GM19324 (cell line): ENCODE measurements around the gene ZSWIM7.

Experiments used
- ATAC-seq: cut with Tn5 transposase; IDR thresholded peaks from one replicate; pipeline ENCODE4 v1.9.1; 2021; ENCODE audit warnings: mild to moderate bottlenecking, moderate library complexity; ENCODE audit not compliant: unreplicated experiment, low FRiP score

ZSWIM7 gene

DNA sequence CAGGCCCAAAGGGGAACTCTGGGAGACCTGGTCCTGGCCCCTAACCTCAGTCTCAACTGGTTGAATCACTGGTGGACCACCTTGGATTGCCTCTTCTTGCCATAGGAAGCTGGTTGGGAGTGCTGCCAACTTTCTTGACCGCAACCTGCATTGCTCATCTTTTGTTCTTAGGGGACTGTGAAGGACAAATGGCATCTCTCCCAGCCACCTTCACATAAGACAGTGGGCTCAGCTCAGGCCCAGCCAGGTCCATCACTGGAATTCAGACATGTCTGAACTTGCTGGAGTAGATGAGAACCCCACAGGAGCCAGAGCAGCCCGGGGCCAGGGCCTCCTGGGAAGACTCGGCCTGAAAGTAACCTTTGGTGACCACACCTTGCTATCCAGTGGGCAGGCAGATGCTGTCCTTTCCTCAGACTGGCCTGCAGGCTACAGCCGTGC is 35.8 kb downstream of the ZSWIM7 start:
- no peak for ATAC-seq

- no peak for ATAC-seq
Observed at GRCh38 chr17:15958484-15958854, 41.0 kb downstream of the ZSWIM7 start.

DNA sequence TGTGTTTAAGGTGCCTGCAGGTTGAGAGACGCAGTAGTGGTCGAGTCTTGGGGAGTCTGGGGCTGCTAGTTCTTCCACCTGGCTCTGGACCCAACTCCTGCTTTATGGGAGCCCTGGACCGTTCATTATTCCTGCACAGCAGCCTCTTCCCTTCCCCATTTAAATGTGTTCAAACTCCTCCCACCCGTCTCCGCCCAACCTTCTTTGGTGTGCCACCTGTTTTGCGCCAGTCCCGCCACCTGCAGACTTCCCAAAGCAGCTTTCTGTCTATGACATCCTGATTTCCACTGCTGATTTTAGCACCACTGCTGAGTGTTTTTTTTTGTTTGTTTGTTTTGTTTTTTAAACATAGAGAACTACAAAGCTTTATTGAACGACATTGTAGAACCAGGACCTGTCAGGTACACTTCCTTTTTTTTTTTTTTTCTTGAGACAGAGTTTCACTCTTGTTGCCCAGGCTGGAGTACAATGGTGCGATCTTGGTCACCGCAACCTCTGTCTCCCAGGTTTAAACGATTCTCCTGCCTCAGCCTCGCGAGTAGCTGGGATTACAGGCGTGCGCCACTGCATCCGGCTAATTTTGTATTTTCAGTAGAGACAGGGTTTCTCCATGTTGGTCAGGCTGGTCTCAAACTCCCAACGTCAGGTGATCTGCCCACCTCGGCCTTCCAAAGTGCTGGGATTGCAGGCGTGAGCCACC is 41.7 kb downstream of the ZSWIM7 start:
- ATAC-seq: no peak

DNA sequence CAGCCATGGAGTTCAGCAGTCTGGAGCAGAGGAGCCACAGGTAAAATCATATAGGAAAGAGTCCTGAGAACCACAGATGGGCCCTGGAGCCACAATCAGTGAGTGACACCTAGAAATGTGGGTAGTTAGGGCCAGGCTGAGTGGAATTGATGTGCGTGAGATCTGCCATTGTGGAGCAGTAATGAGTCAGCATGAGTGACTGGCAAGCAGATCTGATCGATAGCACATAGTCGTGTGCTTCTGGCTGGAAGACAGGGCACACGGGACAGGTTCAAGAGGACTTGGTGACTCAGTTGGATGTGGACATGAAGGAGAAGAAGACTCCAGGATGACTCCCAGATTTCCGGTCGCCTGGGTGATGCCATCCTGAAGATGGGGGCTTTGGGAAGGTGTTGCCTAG is 42.3 kb downstream of the ZSWIM7 start:
- no peak for ATAC-seq

DNA sequence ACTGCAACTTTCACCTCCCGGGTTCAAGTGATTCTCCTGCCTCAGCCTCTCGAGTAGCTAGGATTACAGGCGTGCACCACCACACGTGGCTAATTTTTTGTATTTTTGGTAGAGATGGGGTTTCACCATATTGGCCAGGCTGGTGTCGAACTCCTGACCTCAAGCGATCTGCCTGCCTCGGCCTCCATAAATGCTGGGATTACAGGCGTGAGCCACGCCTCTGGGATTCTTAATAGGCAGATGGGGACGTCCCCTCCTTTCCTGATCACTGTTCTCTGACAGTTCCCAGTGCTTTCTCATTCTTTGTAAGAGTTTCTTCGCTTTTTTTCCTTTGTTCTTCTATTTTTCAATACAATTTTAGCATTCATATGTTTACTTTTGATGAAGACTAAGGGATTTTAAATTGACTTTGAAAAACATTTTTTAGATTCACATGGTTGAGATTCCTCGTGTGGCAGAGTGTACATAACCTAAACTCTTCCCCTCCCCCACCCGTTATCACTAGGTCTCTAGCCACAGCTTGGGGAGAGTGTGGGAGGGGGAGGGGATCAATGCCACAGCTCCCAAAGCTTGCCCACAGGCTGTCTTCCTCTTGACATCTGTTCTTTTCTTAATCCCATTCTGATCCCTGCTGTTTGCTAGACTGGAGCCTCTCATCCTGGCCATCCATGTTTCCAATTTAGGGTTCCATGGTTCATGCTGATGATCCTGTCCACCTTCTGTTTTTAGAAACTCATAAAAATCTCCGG is 43.5 kb downstream of the ZSWIM7 start:
- ATAC-seq: no peak

DNA sequence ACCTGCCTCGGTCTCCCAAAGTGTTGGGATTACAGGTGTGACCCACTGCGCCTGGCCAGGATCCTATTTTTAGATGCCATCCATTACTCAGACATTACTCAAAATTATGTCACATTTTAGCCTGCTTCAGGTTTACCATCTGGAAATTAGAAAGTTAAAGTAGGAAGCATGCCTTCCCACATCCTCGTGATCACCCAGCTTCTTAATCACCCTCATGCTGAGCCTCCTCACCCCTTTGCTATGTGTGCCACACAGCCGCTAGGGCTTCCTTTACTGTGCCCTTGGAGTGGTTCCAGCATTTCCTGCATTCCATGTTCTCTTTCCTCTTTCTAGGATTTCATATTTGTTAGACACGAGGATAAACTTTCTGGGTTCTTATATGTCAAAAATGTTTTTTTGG is 45.3 kb downstream of the ZSWIM7 start:
- ATAC-seq: no peak

DNA sequence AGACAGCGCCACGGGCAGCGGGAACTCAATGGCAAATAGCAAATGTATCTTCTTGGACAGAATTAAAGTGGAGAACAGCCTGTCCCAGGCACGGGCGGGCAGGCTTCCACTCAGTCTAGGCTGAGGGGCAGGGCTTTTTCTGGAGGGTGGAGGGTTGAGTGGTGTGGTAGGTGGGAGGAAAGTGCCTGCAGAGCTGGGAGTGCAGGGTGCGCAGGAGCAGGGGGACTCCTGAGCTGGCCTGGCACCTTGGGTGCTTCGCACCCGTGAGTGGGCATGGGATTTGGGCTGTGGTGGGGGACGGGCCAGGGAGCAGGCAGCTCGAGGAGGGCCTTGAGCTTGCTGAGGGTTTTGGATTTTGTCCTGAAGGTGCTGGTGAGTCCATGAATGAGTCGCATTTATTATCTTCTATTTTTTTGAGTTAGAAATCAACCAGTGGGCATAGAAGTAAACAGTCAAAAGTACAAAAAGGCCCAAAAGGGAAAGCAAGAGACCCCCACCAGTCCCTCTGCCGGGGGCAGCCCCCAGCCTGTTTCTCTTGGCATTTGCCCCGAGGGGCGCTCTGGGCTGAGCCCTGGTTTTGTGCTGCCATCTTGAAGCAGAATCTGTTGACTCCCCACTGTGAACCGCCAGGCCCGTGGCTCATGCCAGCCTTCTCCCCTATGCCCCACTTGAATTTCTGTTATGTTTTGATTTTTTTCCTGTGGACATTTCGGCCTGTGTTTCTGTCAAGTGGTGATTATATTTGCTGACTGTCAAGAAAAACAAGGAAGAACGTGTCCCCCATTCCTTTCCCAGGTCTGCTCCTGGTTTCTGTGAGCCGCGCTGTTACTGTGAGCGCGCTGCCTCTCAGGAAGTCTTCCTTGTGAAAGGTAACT is 46.4 kb downstream of the ZSWIM7 start:
- ATAC-seq: no peak

- no peak for ATAC-seq
Observed at GRCh38 chr17:15952048-15952532, 47.4 kb downstream of the ZSWIM7 start.

GRCh38 chr17:15951368-15952047 is 48.0 kb downstream of the ZSWIM7 start:
- no peak for ATAC-seq

DNA sequence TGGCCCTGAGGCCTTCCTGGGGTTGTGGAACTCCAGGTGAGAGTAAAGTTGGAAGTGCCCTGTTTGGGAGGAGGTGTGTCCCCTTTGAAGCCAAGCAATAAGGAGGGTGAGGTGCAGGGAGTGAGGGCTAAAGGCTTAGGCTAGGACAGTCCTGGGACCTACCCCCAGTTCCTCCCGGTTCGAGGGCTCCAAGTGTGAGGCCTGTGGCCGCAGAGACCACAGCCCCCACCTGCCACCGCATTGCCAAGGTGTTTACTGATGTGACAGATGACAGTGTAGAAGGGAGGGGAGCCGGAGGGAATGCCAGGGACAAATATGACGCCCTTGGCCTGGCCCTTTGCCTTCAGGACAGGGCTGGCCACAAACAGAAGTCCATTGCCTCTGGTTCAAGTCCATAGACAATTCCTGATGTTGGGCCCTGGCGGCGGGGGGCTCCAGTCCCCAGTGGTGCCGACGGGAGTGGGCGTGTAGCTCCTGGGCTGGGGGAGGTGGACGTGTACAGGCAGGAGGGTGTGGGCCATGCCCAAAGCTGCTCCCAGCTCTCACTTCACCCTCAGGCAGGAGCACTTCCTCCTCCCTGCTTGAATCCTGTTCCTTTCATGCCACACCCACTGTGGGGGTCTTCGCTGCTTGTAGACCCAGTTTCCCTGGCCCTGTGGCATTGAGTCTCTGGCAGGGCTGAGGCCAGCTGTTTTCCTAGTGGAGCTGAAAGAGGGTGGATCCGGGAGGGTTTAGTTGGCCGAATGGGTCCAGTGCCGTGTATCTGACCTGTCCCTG is 51.3 kb downstream of the ZSWIM7 start:
- no peak for ATAC-seq

GRCh38 chr17:15947271-15947670 is 52.2 kb downstream of the ZSWIM7 start:
- no peak for ATAC-seq

DNA sequence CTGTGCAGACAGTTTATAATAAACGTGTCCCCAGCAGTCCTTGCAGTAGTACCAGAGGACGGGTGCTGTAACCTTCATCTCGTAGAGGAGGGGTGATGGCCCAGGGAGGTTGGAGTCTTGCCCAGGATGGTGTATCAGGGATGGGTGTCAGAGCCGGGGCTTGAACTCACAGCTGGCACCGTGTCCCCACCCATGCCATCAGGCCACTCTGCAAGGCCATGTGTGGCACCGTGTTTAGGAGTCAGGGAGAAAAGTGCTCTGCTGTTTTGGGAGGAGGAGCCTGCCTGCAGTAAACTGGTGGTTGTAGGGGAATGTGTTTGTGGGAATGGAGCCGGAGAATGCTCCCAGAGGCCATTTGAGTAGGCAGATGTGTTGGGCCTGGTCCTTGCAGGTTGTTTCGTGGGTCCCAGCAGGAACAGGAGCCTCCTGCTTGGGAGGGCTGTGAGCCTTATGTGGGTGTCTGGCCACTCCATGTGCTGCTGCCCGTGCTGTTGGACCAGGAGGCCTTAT is 52.8 kb downstream of the ZSWIM7 start:
- no peak for ATAC-seq

DNA sequence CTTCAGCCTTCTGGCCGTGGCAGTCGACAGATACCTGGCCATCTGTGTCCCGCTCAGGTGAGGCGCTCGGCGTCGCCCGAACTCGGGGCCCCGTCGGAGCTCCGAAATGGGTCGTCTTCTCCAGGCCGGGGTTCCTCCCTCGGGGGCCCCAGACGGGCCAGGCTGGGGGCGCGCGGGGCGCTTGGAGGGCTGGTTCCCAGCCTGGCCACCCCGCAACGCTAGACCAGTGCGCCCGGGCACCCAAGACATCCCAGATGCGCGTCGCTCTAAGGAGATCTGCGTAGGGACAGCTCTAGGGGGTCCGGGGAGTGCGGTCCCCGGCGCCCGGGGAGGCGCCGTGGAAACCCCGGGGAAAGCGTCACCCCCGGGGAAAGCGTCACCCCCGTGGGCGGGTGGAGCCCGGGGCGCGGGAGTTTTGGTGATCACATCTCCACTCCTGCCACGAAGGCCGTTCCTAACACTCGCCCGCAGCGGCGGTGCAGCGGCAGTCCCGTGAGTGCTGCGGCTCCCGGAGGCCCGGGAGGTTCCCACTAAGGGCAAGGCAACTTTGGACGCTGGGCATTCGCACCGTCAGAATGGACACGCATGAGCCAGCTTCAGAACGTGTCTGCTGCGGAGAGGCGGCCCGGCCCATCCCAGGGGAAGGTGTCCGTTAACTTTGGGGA is 53.8 kb downstream of the ZSWIM7 start:
- ATAC-seq: no peak

GRCh38 chr17:15944759-15945526 is 54.6 kb downstream of the ZSWIM7 start, which contains the start of gene ADORA2B:
ADORA2B (plus strand) TSS chr17:15945130; CDS start chr17:15945249, 119 bp downstream.
- no peak for ATAC-seq

DNA sequence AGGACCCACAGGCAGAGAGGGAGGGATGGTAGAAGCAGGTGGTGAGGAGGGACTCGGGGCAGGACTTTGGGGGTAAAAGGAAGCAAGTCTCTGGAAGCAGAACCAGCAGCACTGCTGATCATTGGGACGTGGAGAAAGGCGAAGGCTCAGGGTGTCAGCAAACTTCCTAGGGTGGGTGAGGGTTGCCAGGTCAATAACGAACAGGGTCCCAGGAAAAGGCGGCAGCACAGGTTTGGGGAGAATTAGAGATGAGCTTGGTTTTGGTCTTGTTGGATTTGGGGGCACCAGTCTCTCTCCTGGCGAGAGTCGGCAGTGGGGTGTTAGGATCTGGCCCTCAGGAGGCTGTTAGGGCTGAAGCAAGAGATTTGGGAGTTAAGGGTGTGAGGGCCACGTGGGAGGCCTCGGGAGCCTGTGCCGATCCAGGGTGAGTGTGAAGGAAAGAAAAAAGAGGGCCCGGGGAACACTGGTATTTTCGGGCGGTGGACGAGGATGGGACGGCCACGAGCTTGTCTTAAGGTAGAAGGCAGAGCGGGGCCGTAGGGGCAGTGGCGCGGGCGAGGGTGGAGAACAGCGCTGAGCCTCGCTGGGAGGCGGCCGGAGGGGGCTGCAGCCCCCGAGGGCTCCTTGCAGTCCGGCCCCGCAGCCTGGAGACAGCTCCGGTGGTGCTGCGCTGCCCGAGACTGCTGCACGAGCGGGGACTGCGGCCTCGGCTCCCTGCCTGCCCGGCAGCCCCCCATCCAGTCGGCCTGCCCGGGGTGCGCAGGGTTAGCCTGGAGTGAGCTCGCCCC is 55.3 kb downstream of the ZSWIM7 start:
- ATAC-seq: no peak

GRCh38 chr17:15942207-15942833 is 57.2 kb downstream of the ZSWIM7 start:
- no peak for ATAC-seq

DNA sequence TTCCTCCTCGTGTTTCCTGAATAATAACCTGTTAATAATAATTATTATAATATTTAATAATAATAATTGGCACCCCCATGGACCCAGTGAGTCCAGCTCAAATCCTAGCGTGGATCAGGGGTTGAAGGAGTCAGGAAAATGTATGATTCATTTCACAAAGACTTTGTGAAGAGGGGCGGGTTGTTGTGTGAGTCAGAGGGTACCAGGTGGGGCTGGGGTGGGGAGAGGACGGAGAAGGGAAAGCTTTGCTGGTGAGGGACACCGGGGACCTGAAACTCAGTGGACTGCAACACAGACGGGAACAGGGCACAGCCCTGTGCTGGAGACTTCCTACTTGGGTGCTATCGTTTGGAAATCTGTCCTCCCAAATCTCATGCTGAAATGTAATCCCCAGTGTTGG is 57.7 kb downstream of the ZSWIM7 start:
- ATAC-seq: no peak
